Measurements from ENCODE around the gene CLTCL1.
"Not testable (repeated sequence)": the region's sequence is repeated elsewhere in the genome, so short reads cannot be mapped to it uniquely, and the experiment has no call there.

- not testable (repeated sequence) for TF ChIP-seq REST (IDR thresholded peaks at IDR 0.05; ENCODE audit: insufficient read depth in 1 of 2, low read depth in 2 of 2, low read length in 1 of 2); CTCF (IDR thresholded peaks at IDR 0.05); SIN3A (IDR thresholded peaks at IDR 0.05; ENCODE audit: borderline replicate concordance, insufficient read depth, low read depth, low read length)
Observed at GRCh38 chr22:19320136-19320535, 28.6 kb upstream of the CLTCL1 start.
